ENCODE measurements around the gene POFUT2. TPM values are rescaled to one million over a fixed set of nuclear protein-coding genes. Genes with fewer than 3 reads are reported as not detected.

POFUT2 gene
- total RNA-seq, 1 experiment from 2014 or later = 31.4 TPM

GRCh38 chr21:45293726-45294401 lies 6.2 kb upstream of the POFUT2 start:
- no peak for DNase-seq
- no peak for TF ChIP-seq CTCF (IDR thresholded peaks at IDR 0.05; ENCODE audit: unreplicated experiment)
- no peaks in the 10 kb centered on the region for H3K27me3 Mint-ChIP-seq (ENCODE audit: unreplicated experiment)
- CTCF ChIA-PET = interaction anchor here (1.2 kb wide), 1 partner anchor 13 kb away, joined by 3 read pairs; no protein-coding TSS in a partner anchor
- no peaks in the 10 kb centered on the region for H3K9me3 Mint-ChIP-seq (ENCODE audit: low read depth, unreplicated experiment)
- H3K4me1 Mint-ChIP-seq (ENCODE audit: low read depth, unreplicated experiment) = no peaks in the 10 kb centered on the region
- H3K27ac Mint-ChIP-seq (ENCODE audit: unreplicated experiment) = no peak overlapping the region
- BruUV-seq (replicated peaks) = no TSS peak
- intact Hi-C loops (cut with micrococcal nuclease; ENCODE audit: unreplicated experiment) = loop anchor here (2.0 kb wide), 1 partner anchor 145 kb away; no protein-coding TSS in a partner anchor
- peaks cover 9% of the 10 kb centered on the region for H3K36me3 Mint-ChIP-seq (ENCODE audit: insufficient read depth, unreplicated experiment)
- no peak overlapping the region for H3K4me3 Mint-ChIP-seq (ENCODE audit: low read depth, unreplicated experiment)

GRCh38 chr21:45293220-45293725 lies 5.6 kb upstream of the POFUT2 start:
- BruUV-seq (replicated peaks) = no TSS peak
- Mint-ChIP-seq H3K27me3 (ENCODE audit: unreplicated experiment) (no peaks in the 10 kb centered on the region), H3K27ac (ENCODE audit: unreplicated experiment) (no peak overlapping the region), H3K36me3 (ENCODE audit: insufficient read depth, unreplicated experiment) (peaks cover 9% of the 10 kb centered on the region), H3K4me1 (ENCODE audit: low read depth, unreplicated experiment) (no peaks in the 10 kb centered on the region), H3K9me3 (ENCODE audit: low read depth, unreplicated experiment) (no peaks in the 10 kb centered on the region), H3K4me3 (ENCODE audit: low read depth, unreplicated experiment) (no peak overlapping the region)
- CTCF ChIA-PET = interaction anchor here (0.9 to 1.2 kb wide), 2 partner anchors 14 to 114 kb away, joined by 3 read pairs; no protein-coding TSS in a partner anchor
- intact Hi-C loops (cut with micrococcal nuclease; ENCODE audit: unreplicated experiment) = loop anchor here (2.0 kb wide), 1 partner anchor 146 kb away; no protein-coding TSS in a partner anchor
- TF ChIP-seq CTCF (IDR thresholded peaks at IDR 0.05; ENCODE audit: unreplicated experiment) = no peak
- no peak for DNase-seq

GRCh38 chr21:45292399-45293219 lies 4.9 kb upstream of the POFUT2 start:
- Mint-ChIP-seq H3K27me3 (ENCODE audit: unreplicated experiment) (no peaks in the 10 kb centered on the region), H3K9me3 (ENCODE audit: low read depth, unreplicated experiment) (no peaks in the 10 kb centered on the region), H3K27ac (ENCODE audit: unreplicated experiment) (no peak overlapping the region), H3K4me3 (ENCODE audit: low read depth, unreplicated experiment) (no peak overlapping the region), H3K36me3 (ENCODE audit: insufficient read depth, unreplicated experiment) (peaks cover 15% of the 10 kb centered on the region), H3K4me1 (ENCODE audit: low read depth, unreplicated experiment) (no peaks in the 10 kb centered on the region)
- intact Hi-C loops (cut with micrococcal nuclease; ENCODE audit: unreplicated experiment) = loop anchor here (2.0 kb wide), 1 partner anchor 146 kb away; no protein-coding TSS in a partner anchor
- DNase-seq = peak; percentile 83
- CTCF ChIA-PET = interaction anchor here (0.8 to 1.2 kb wide), 5 partner anchors 14 to 153 kb away, joined by 3 to 4 read pairs (median 3); no protein-coding TSS in a partner anchor
- TF ChIP-seq CTCF (IDR thresholded peaks at IDR 0.05; ENCODE audit: unreplicated experiment) = peak; percentile 90
- no TSS peak for BruUV-seq (replicated peaks)

- Mint-ChIP-seq H3K4me3 (ENCODE audit: low read depth, unreplicated experiment) (no peak overlapping the region), H3K27ac (ENCODE audit: unreplicated experiment) (no peak overlapping the region), H3K36me3 (ENCODE audit: insufficient read depth, unreplicated experiment) (peaks cover 19% of the 10 kb centered on the region), H3K27me3 (ENCODE audit: unreplicated experiment) (no peaks in the 10 kb centered on the region), H3K9me3 (ENCODE audit: low read depth, unreplicated experiment) (no peaks in the 10 kb centered on the region), H3K4me1 (ENCODE audit: low read depth, unreplicated experiment) (no peaks in the 10 kb centered on the region)
- TF ChIP-seq CTCF (IDR thresholded peaks at IDR 0.05; ENCODE audit: unreplicated experiment) = no peak
- no TSS peak for BruUV-seq (replicated peaks)
- no peak for DNase-seq
- intact Hi-C loops (cut with micrococcal nuclease; ENCODE audit: unreplicated experiment) = loop anchor here (2.0 kb wide), 1 partner anchor 147 kb away; no protein-coding TSS in a partner anchor
- CTCF ChIA-PET = interaction anchor here (0.8 to 1.0 kb wide), 3 partner anchors 95 to 152 kb away, joined by 3 to 4 read pairs (median 3); no protein-coding TSS in a partner anchor
Observed at GRCh38 chr21:45291613-45292398, 4.1 kb upstream of the POFUT2 start.
